ENCODE measurements around the gene FZD1.
"Not testable (repeated sequence)": the region's sequence is repeated elsewhere in the genome, so short reads cannot be mapped to it uniquely, and the experiment has no call there.

FZD1 gene

DNA sequence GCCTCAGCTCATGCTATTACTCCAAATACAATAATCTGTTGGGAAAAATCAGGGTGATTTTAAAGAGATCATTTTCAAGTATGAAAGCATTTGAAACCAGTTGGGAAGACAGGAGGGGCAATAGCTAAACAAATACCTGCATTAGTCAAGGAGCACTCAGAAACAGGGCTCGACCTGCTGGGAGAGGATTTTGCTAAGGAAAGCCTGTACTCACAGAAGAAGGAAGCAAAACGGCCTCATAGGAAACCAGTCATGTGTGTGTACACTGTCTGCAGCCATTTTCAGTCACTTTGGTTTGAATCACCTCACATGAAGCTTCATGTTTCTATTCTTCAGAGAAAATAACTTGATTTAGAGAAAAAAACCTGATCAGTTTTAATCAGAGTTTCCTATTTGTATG, 38.6 kb downstream of the FZD1 start:
- DNase-seq (ENCODE audit: extremely low read depth, low read depth): no peak
- TF ChIP-seq, protein P1, sequence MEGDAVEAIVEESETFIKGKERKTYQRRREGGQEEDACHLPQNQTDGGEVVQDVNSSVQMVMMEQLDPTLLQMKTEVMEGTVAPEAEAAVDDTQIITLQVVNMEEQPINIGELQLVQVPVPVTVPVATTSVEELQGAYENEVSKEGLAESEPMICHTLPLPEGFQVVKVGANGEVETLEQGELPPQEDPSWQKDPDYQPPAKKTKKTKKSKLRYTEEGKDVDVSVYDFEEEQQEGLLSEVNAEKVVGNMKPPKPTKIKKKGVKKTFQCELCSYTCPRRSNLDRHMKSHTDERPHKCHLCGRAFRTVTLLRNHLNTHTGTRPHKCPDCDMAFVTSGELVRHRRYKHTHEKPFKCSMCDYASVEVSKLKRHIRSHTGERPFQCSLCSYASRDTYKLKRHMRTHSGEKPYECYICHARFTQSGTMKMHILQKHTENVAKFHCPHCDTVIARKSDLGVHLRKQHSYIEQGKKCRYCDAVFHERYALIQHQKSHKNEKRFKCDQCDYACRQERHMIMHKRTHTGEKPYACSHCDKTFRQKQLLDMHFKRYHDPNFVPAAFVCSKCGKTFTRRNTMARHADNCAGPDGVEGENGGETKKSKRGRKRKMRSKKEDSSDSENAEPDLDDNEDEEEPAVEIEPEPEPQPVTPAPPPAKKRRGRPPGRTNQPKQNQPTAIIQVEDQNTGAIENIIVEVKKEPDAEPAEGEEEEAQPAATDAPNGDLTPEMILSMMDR (IDR thresholded peaks at IDR 0.05; ENCODE audit: low read depth, low read length, missing control alignments): no peak
- H3K4me3 ChIP-seq (replicated peaks; ENCODE audit: low read depth, low read length): no peak overlapping the region

- no peak overlapping the region for H3K4me3 ChIP-seq (replicated peaks; ENCODE audit: low read depth, low read length)
- no peak for DNase-seq (ENCODE audit: extremely low read depth, low read depth)
- TF ChIP-seq, protein P1 (IDR thresholded peaks at IDR 0.05; ENCODE audit: low read depth, low read length, missing control alignments): no peak
Measured at GRCh38 chr7:91306266-91306665, 42.0 kb downstream of the FZD1 start.

GRCh38 chr7:91307467-91307866, 43.2 kb downstream of the FZD1 start:
- TF ChIP-seq, protein P1 (IDR thresholded peaks at IDR 0.05; ENCODE audit: low read depth, low read length, missing control alignments): no peak
- DNase-seq (ENCODE audit: extremely low read depth, low read depth): no peak

DNA sequence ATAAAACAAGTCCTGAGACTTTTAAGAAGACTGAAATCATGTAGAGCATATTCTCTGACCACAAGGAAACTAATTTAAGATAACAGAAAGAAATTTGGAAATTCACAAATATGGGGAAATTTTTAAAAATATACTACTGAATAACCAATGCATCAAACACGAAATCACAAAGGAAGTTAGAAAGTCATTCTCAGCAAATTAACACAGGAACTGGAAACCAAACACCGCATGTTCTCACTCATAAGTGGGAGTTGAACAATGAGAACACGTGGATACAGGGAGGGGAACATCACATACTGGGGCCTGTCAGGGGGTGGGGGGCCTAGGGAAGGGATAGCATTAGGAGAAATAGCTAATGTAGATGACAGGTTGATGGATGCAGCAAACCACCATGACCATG, 44.0 kb downstream of the FZD1 start:
- not testable (repeated sequence) for H3K4me3 ChIP-seq (replicated peaks; ENCODE audit: low read depth, low read length); DNase-seq (ENCODE audit: extremely low read depth, low read depth)

More at GRCh38 chr7:91307467-91307866, 43.2 kb downstream of the FZD1 start:
- H3K4me3 ChIP-seq (replicated peaks; ENCODE audit: low read depth, low read length): no peak overlapping the region

DNA sequence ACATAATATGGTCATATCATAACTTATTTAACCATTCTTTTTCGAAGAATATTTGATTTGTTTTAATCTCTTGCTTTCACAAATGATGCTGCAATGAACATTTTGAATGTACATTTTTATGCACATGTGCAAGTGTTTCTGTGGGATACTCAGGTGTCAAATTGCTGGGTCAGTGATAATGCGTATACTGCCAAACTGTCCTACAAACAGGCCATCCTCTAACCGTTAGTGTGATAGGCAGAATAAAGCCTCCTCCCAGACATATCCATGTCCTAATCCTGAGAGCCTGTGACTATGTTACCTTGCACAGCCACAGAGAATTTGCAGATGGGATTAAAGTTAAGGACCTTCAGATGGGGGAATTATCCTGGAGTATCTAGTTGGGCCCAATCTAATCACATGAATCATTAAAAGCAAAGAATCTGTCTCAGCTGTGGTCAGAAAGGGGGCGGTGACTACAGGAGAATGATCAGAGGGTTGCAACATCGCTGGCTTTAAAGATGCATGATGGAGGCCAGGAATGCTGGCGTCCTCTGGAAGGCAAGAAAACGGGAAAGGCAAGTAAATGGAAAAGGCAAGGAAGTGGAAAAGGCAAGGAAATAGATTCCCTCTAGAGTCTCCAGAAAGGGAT, 46.7 kb downstream of the FZD1 start:
- no peak for DNase-seq (ENCODE audit: extremely low read depth, low read depth)
- TF ChIP-seq, protein P1 (IDR thresholded peaks at IDR 0.05; ENCODE audit: low read depth, low read length, missing control alignments): no peak
- H3K4me3 ChIP-seq (replicated peaks; ENCODE audit: low read depth, low read length): no peak overlapping the region

DNA sequence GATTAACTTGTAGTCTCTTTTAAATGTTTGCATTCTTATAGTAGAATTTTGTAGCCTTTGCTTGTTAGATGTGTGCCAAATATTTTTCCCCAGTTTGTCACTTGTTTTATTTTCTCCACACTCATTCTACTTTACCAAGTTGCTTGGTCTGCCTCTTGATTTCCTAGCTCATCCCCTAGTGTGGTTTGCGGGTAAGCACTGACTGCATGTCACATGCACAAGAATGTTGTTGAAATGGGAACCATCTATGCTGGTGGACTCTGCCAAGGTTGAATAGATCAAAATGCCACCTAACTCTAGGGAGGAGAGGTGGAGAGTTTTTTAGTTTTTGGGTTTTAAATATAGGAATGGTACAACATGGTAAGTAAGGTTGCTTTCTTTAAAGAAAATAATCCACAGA, 47.6 kb downstream of the FZD1 start:
- TF ChIP-seq, protein P1 (IDR thresholded peaks at IDR 0.05; ENCODE audit: low read depth, low read length, missing control alignments): no peak
- H3K4me3 ChIP-seq (replicated peaks; ENCODE audit: low read depth, low read length): no peak overlapping the region
- no peak for DNase-seq (ENCODE audit: extremely low read depth, low read depth)

GRCh38 chr7:91313113-91313512, 48.9 kb downstream of the FZD1 start:
- TF ChIP-seq, protein P1 (IDR thresholded peaks at IDR 0.05; ENCODE audit: low read depth, low read length, missing control alignments): no peak
- DNase-seq (ENCODE audit: extremely low read depth, low read depth): no peak
- no peak overlapping the region for H3K4me3 ChIP-seq (replicated peaks; ENCODE audit: low read depth, low read length)

Data from HFF-Myc (cell line).